Activated CD4-positive, alpha-beta T cell treated with anti-CD3 and anti-CD28 coated beads, Interleukin-2, amount 10 ng/mL, durations not matched to agents 7 days and 5 days (primary cell): Measurements from ENCODE around the gene HDGFL2. TPM values are rescaled to one million over a fixed set of nuclear protein-coding genes. Genes with fewer than 3 reads are reported as not detected.
"Not testable (repeated sequence)": the region's sequence is repeated elsewhere in the genome, so short reads cannot be mapped to it uniquely, and the experiment has no call there.

Experiments used
- CTCF ChIA-PET: fragments of 350-600 bp; sonication (Branson Sonifier 250); formaldehyde crosslinking; loops from one replicate; lab custom pipeline; 2021; ENCODE audit warnings: antibody characterized with exemption; lab: Charles Lee
- POLR2A ChIA-PET: fragments of 350-600 bp; sonication (Branson Sonifier 250); formaldehyde crosslinking; loops from one replicate; lab custom pipeline; 2021; ENCODE audit warnings: antibody characterized with exemption; lab: Charles Lee
- DNase-seq: peaks from one replicate; pipeline ENCODE4 v3.0.0-alpha.2; 2020
- H3K27ac Mint-ChIP-seq: one replicate; pipeline ENCODE4 v1.8.0; 2021; ENCODE audit warnings: mild to moderate bottlenecking, moderate library complexity, mixed read lengths
- H3K27me3 Mint-ChIP-seq: one replicate; pipeline ENCODE4 v1.8.0; 2021; ENCODE audit warnings: mixed read lengths
- H3K36me3 Mint-ChIP-seq: one replicate; pipeline ENCODE4 v1.8.0; 2021; ENCODE audit warnings: low read depth, mixed read lengths
- H3K4me1 Mint-ChIP-seq: one replicate; pipeline ENCODE4 v1.8.0; 2021; ENCODE audit warnings: mixed read lengths
- H3K4me3 Mint-ChIP-seq: one replicate; pipeline ENCODE4 v1.8.0; 2021; ENCODE audit warnings: mild to moderate bottlenecking, moderate library complexity, mixed read lengths
- H3K9me3 Mint-ChIP-seq: one replicate; pipeline ENCODE4 v1.8.0; 2021; ENCODE audit warnings: mixed read lengths
- total RNA-seq, 2 experiments: library from RNA; stranded (reverse); gene quantifications; one replicate each; pipeline ENCODE4 v1.2.3, GENCODE V29; 2021

HDGFL2 gene
- total RNA-seq, 2 experiments from 2014 or later: 58.3 to 62.1 TPM

GRCh38 chr19:4531562-4532165 lies 59.6 kb downstream of the HDGFL2 start:
- ChIA-PET POLR2A (no interaction called here), CTCF (no interaction called here)
- Mint-ChIP-seq H3K4me1 (no peaks in the 10 kb centered on the region), H3K27ac (no peak overlapping the region), H3K27me3 (peaks cover 13% of the 10 kb centered on the region), H3K36me3 (no peaks in the 10 kb centered on the region), H3K9me3 (no peaks in the 10 kb centered on the region), H3K4me3 (no peak overlapping the region)
- DNase-seq: no peak

- Mint-ChIP-seq H3K27me3 (peaks cover 13% of the 10 kb centered on the region), H3K4me3 (no peak overlapping the region), H3K9me3 (no peaks in the 10 kb centered on the region), H3K36me3 (no peaks in the 10 kb centered on the region), H3K4me1 (no peaks in the 10 kb centered on the region), H3K27ac (no peak overlapping the region)
- ChIA-PET POLR2A (no interaction called here), CTCF (interaction anchor here (1.3 kb wide), 1 partner anchor 133 kb away, joined by 3 read pairs; the partner anchor contains the start of gene SH3GL1)
- no peak for DNase-seq
These were observed 61.2 kb downstream of the HDGFL2 start for GRCh38 chr19:4533334-4533733.

GRCh38 chr19:4533835-4534424 lies 61.8 kb downstream of the HDGFL2 start:
- Mint-ChIP-seq H3K27me3 (peaks cover 13% of the 10 kb centered on the region), H3K27ac (no peak overlapping the region), H3K4me1 (no peaks in the 10 kb centered on the region), H3K36me3 (no peaks in the 10 kb centered on the region), H3K4me3 (no peak overlapping the region), H3K9me3 (no peaks in the 10 kb centered on the region)
- CTCF ChIA-PET: interaction anchor here (0.6 to 2.3 kb wide), 5 partner anchors 9 to 267 kb away, joined by 3 to 19 read pairs (median 5); partner anchors contain the start of gene SH3GL1
- POLR2A ChIA-PET: no interaction called here
- DNase-seq: no peak

- ChIA-PET POLR2A (no interaction called here), CTCF (interaction anchor here (0.6 to 2.3 kb wide), 9 partner anchors 8 to 289 kb away, joined by 3 to 19 read pairs (median 4); no protein-coding TSS in a partner anchor)
- DNase-seq: peak; percentile 26
- peaks cover under 1% of the 10 kb centered on the region for H3K4me1 Mint-ChIP-seq
- H3K27me3 Mint-ChIP-seq: peaks cover 13% of the 10 kb centered on the region
- no peak within 1 kb of the TSS for H3K4me3 Mint-ChIP-seq
- no peaks in the 10 kb centered on the region for H3K9me3 Mint-ChIP-seq
- no peaks in the 10 kb centered on the region for H3K36me3 Mint-ChIP-seq
- H3K27ac Mint-ChIP-seq: no peak within 1 kb of the TSS
These were observed 63.0 kb downstream of the HDGFL2 start, which contains the start of gene PLIN5 for GRCh38 chr19:4534836-4535658. Gene PLIN5 (minus strand): TSS chr19:4535224. CDS start chr19:4534074, 1,150 bp downstream.

GRCh38 chr19:4536798-4537197 lies 64.7 kb downstream of the HDGFL2 start:
- Mint-ChIP-seq H3K4me1 (peaks cover 5% of the 10 kb centered on the region), H3K27ac (no peak overlapping the region), H3K4me3 (no peak overlapping the region), H3K9me3 (no peaks in the 10 kb centered on the region), H3K36me3 (peaks cover 2% of the 10 kb centered on the region), H3K27me3 (peaks cover 11% of the 10 kb centered on the region)
- no peak for DNase-seq
- POLR2A ChIA-PET: no interaction called here
- CTCF ChIA-PET: no interaction called here

- POLR2A ChIA-PET: no interaction called here
These were observed 66.0 kb downstream of the HDGFL2 start for GRCh38 chr19:4537953-4538600.

GRCh38 chr19:4538601-4538954 lies 66.5 kb downstream of the HDGFL2 start:
- Mint-ChIP-seq H3K4me1 (peaks cover 5% of the 10 kb centered on the region), H3K9me3 (no peaks in the 10 kb centered on the region), H3K4me3 (no peak overlapping the region), H3K36me3 (peaks cover 2% of the 10 kb centered on the region), H3K27me3 (peaks cover 7% of the 10 kb centered on the region), H3K27ac (no peak overlapping the region)
- POLR2A ChIA-PET: no interaction called here
- CTCF ChIA-PET: interaction anchor here (1.5 to 3.6 kb wide), 2 partner anchors 14 to 16 kb away, joined by 6 to 18 read pairs; no protein-coding TSS in a partner anchor
- no peak for DNase-seq

More at GRCh38 chr19:4537953-4538600, 66.0 kb downstream of the HDGFL2 start:
- no peak for DNase-seq
- Mint-ChIP-seq H3K27ac (no peak overlapping the region), H3K27me3 (peaks cover 11% of the 10 kb centered on the region), H3K36me3 (peaks cover 2% of the 10 kb centered on the region), H3K4me1 (peaks cover 5% of the 10 kb centered on the region), H3K4me3 (no peak overlapping the region), H3K9me3 (no peaks in the 10 kb centered on the region)
- CTCF ChIA-PET: interaction anchor here (1.5 to 3.6 kb wide), 2 partner anchors 13 to 15 kb away, joined by 6 to 18 read pairs; no protein-coding TSS in a partner anchor

GRCh38 chr19:4539169-4539692 lies 67.1 kb downstream of the HDGFL2 start:
- no peak for DNase-seq
- Mint-ChIP-seq H3K27ac (no peak overlapping the region), H3K9me3 (no peaks in the 10 kb centered on the region), H3K27me3 (peaks cover 7% of the 10 kb centered on the region), H3K4me1 (peaks cover 5% of the 10 kb centered on the region), H3K36me3 (peaks cover 2% of the 10 kb centered on the region), H3K4me3 (no peak overlapping the region)
- CTCF ChIA-PET: interaction anchor here (1.5 to 3.6 kb wide), 3 partner anchors 14 to 16 kb away, joined by 3 to 18 read pairs (median 6); no protein-coding TSS in a partner anchor
- POLR2A ChIA-PET: no interaction called here

- ChIA-PET CTCF (interaction anchor here (1.0 to 3.6 kb wide), 6 partner anchors 15 to 97 kb away, joined by 3 to 18 read pairs (median 3); no protein-coding TSS in a partner anchor), POLR2A (no interaction called here)
These were observed 67.8 kb downstream of the HDGFL2 start, which contains the start of gene LRG1 for GRCh38 chr19:4539693-4540581. Gene LRG1 (minus strand): TSS chr19:4540036. CDS start chr19:4540013, 23 bp downstream.

GRCh38 chr19:4541114-4541805 lies 69.2 kb downstream of the HDGFL2 start:
- CTCF ChIA-PET: interaction anchor here (0.6 to 3.6 kb wide), 4 partner anchors 16 to 141 kb away, joined by 3 to 18 read pairs (median 3); partner anchors contain the start of gene SH3GL1
- POLR2A ChIA-PET: no interaction called here

More at GRCh38 chr19:4539693-4540581, 67.8 kb downstream of the HDGFL2 start, which contains the start of gene LRG1:
- H3K4me1 Mint-ChIP-seq: peaks cover 5% of the 10 kb centered on the region
- DNase-seq: no peak
- no peak within 1 kb of the TSS for H3K4me3 Mint-ChIP-seq
- H3K27me3 Mint-ChIP-seq: peaks cover 4% of the 10 kb centered on the region
- H3K27ac Mint-ChIP-seq: peak within 1 kb of the TSS; percentile 67
- H3K9me3 Mint-ChIP-seq: no peaks in the 10 kb centered on the region
- peaks cover 2% of the 10 kb centered on the region for H3K36me3 Mint-ChIP-seq

GRCh38 chr19:4541806-4542145 lies 69.7 kb downstream of the HDGFL2 start:
- H3K4me1 Mint-ChIP-seq, POLR2A ChIA-PET, H3K36me3 Mint-ChIP-seq, H3K27me3 Mint-ChIP-seq, H3K27ac Mint-ChIP-seq, H3K4me3 Mint-ChIP-seq, H3K9me3 Mint-ChIP-seq, DNase-seq: not testable (repeated sequence)
- CTCF ChIA-PET: interaction anchor here (1.0 kb wide), 1 partner anchor 142 kb away, joined by 3 read pairs; the partner anchor contains the start of gene SH3GL1

More at GRCh38 chr19:4541114-4541805, 69.2 kb downstream of the HDGFL2 start:
- Mint-ChIP-seq H3K36me3 (peaks cover 2% of the 10 kb centered on the region), H3K27me3 (no peaks in the 10 kb centered on the region), H3K4me3 (no peak overlapping the region), H3K27ac (no peak overlapping the region), H3K4me1 (peaks cover 5% of the 10 kb centered on the region), H3K9me3 (no peaks in the 10 kb centered on the region)
- no peak for DNase-seq
